ENCODE results near the gene GINS3.

- TF ChIP-seq, protein P1, sequence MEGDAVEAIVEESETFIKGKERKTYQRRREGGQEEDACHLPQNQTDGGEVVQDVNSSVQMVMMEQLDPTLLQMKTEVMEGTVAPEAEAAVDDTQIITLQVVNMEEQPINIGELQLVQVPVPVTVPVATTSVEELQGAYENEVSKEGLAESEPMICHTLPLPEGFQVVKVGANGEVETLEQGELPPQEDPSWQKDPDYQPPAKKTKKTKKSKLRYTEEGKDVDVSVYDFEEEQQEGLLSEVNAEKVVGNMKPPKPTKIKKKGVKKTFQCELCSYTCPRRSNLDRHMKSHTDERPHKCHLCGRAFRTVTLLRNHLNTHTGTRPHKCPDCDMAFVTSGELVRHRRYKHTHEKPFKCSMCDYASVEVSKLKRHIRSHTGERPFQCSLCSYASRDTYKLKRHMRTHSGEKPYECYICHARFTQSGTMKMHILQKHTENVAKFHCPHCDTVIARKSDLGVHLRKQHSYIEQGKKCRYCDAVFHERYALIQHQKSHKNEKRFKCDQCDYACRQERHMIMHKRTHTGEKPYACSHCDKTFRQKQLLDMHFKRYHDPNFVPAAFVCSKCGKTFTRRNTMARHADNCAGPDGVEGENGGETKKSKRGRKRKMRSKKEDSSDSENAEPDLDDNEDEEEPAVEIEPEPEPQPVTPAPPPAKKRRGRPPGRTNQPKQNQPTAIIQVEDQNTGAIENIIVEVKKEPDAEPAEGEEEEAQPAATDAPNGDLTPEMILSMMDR (IDR thresholded peaks at IDR 0.05): no peak
- no peak for TF ChIP-seq POLR2A (IDR thresholded peaks at IDR 0.05)
These were observed 59.7 kb downstream of the GINS3 start for GRCh38 chr16:58451945-58452401.

All from uterus (tissue), 2 donors.